ENCODE data around the gene FCHSD2.

The FCHSD2 gene

DNA sequence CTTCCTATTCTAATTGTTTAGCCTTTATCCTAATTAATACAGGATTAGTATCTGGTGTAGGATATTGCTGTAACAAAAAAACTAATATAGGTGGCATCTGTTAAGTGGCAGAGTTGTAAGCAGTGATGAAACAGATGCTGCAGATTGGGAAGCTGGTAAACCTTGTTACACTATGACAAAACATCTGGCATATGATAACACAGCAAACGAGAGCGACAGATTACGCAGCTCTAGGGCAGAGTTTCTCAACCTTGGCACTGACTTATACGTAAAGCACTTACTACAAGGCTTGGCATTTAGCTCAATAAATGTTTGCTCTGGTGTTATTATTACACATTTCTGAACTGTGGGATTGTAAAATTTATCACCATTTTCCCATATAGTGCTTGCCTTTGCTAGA is 190.9 kb downstream of the FCHSD2 start:
- H3K27ac ChIP-seq (ENCODE audit: extremely low read depth, low read depth, low read length), result no peak overlapping the region
- H3K4me3 ChIP-seq (ENCODE audit: low read depth, low read length), result no peak overlapping the region
- H3K4me1 ChIP-seq (ENCODE audit: control insufficient read depth, insufficient read depth, low read length), result no peaks in the 10 kb centered on the region
- ChIA-PET POLR2A (no interaction called here), CTCF (no interaction called here)
- TF ChIP-seq ZNF530 (tag by site-specific recombination; IDR thresholded peaks at IDR 0.05; ENCODE audit: low read depth), result no peak
- TF ChIP-seq SCRT1 (tag by site-specific recombination; IDR thresholded peaks at IDR 0.05; ENCODE audit: borderline replicate concordance), result no peak
- no peak for TF ChIP-seq FEZF1 (tag by site-specific recombination; IDR thresholded peaks at IDR 0.05)
- TF ChIP-seq ZNF221 (tag by site-specific recombination; IDR thresholded peaks at IDR 0.05; ENCODE audit: borderline replicate concordance), result no peak
- H3K9me3 ChIP-seq (ENCODE audit: control insufficient read depth, insufficient read depth, low read depth, low read length), result no peaks in the 10 kb centered on the region
- H3K36me3 ChIP-seq (ENCODE audit: control insufficient read depth in 2 of 2, insufficient read depth in 1 of 2, low read length in 2 of 2), result no peaks in the 10 kb centered on the region

DNA sequence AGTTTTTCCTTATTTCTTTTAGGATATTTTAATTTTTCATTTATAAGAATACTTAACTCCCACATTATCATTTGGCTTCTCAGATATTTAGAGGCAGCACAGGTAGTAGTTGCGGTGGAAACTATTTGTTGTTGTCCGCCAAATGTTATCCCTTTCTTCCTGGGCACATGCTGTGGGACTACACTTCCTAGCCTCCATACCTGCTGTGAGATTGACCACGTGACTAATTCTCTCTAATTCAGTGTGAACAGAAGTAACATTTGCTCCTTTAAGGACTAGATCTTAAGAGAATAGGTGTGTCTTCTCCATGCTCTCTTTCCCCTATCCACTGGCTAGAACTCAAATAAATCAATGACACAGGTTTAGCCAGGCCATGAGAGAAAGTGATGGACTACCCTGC is 191.4 kb downstream of the FCHSD2 start:
- Histone ChIP-seq H3K27ac (ENCODE audit: extremely low read depth, low read depth, low read length) (no peak overlapping the region), H3K4me3 (ENCODE audit: low read depth, low read length) (no peak overlapping the region), H3K9me3 (ENCODE audit: control insufficient read depth, insufficient read depth, low read depth, low read length) (no peaks in the 10 kb centered on the region), H3K4me1 (ENCODE audit: control insufficient read depth, insufficient read depth, low read length) (no peaks in the 10 kb centered on the region), H3K36me3 (ENCODE audit: control insufficient read depth in 2 of 2, insufficient read depth in 1 of 2, low read length in 2 of 2) (no peaks in the 10 kb centered on the region)
- TF ChIP-seq ZFP37 (tag by site-specific recombination; IDR thresholded peaks at IDR 0.05) (no peak), ZNF544 (tag by site-specific recombination; IDR thresholded peaks at IDR 0.05) (no peak), ZNF341 (tag by site-specific recombination; IDR thresholded peaks at IDR 0.05; ENCODE audit: low read depth) (no peak), ZBTB20 (tag by site-specific recombination; IDR thresholded peaks at IDR 0.05) (no peak), ZFP3 (tag by site-specific recombination; IDR thresholded peaks at IDR 0.05; ENCODE audit: low read depth) (no peak), ZNF776 (tag by site-specific recombination; IDR thresholded peaks at IDR 0.05; ENCODE audit: borderline replicate concordance) (no peak), ZNF777 (tag by site-specific recombination; IDR thresholded peaks at IDR 0.05; ENCODE audit: borderline replicate concordance) (no peak), KLF8 (tag by site-specific recombination; IDR thresholded peaks at IDR 0.05) (no peak), ZNF37A (tag by site-specific recombination; IDR thresholded peaks at IDR 0.05) (no peak), ZNF658 (tag by site-specific recombination; IDR thresholded peaks at IDR 0.05) (no peak), YY1 (tag by site-specific recombination; IDR thresholded peaks at IDR 0.05) (no peak), SCRT1 (tag by site-specific recombination; IDR thresholded peaks at IDR 0.05; ENCODE audit: borderline replicate concordance) (no peak), ZNF121 (tag by site-specific recombination; IDR thresholded peaks at IDR 0.05) (no peak)
- TF ChIP-seq, protein P1, sequence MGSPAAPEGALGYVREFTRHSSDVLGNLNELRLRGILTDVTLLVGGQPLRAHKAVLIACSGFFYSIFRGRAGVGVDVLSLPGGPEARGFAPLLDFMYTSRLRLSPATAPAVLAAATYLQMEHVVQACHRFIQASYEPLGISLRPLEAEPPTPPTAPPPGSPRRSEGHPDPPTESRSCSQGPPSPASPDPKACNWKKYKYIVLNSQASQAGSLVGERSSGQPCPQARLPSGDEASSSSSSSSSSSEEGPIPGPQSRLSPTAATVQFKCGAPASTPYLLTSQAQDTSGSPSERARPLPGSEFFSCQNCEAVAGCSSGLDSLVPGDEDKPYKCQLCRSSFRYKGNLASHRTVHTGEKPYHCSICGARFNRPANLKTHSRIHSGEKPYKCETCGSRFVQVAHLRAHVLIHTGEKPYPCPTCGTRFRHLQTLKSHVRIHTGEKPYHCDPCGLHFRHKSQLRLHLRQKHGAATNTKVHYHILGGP (tag by site-specific recombination; IDR thresholded peaks at IDR 0.05), result no peak
- TF ChIP-seq, protein P2, sequence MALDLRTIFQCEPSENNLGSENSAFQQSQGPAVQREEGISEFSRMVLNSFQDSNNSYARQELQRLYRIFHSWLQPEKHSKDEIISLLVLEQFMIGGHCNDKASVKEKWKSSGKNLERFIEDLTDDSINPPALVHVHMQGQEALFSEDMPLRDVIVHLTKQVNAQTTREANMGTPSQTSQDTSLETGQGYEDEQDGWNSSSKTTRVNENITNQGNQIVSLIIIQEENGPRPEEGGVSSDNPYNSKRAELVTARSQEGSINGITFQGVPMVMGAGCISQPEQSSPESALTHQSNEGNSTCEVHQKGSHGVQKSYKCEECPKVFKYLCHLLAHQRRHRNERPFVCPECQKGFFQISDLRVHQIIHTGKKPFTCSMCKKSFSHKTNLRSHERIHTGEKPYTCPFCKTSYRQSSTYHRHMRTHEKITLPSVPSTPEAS (tag by site-specific recombination; IDR thresholded peaks at IDR 0.05), result no peak
- ChIA-PET POLR2A (no interaction called here), CTCF (no interaction called here)

DNA sequence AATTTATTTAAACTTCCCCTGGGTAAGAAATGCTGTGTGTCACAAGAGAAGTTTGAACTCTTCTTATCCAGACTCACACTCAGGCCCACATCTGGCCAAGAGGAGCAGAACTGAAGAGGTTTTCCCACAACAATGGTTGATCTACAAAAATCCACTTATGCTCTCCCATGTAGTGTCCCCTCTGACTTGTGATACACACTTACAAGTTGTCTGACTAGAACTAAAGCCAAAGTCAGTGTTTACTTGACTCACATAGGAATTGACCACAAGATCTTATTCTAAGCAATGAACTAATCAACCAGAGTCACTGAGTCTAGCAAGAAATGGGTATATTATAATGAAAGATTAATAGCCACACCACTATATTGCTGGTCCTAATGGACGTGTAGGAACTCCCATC is 194.9 kb downstream of the FCHSD2 start:
- CTCF ChIA-PET, result no interaction called here
- Histone ChIP-seq H3K4me3 (ENCODE audit: low read depth, low read length) (no peak overlapping the region), H3K4me1 (ENCODE audit: control insufficient read depth, insufficient read depth, low read length) (no peaks in the 10 kb centered on the region), H3K36me3 (ENCODE audit: control insufficient read depth in 2 of 2, insufficient read depth in 1 of 2, low read length in 2 of 2) (no peaks in the 10 kb centered on the region), H3K27ac (ENCODE audit: extremely low read depth, low read depth, low read length) (no peak overlapping the region), H3K9me3 (ENCODE audit: control insufficient read depth, insufficient read depth, low read depth, low read length) (no peaks in the 10 kb centered on the region)
- POLR2A ChIA-PET, result no interaction called here
- TF ChIP-seq ZNF423 (tag by site-specific recombination; IDR thresholded peaks at IDR 0.05) (no peak), ZNF157 (tag by site-specific recombination; IDR thresholded peaks at IDR 0.05) (no peak), ZNF23 (tag by site-specific recombination; IDR thresholded peaks at IDR 0.05; ENCODE audit: borderline replicate concordance) (no peak), ZNF76 (tag by site-specific recombination; IDR thresholded peaks at IDR 0.05; ENCODE audit: borderline replicate concordance, low read depth) (no peak), ZNF791 (tag by site-specific recombination; IDR thresholded peaks at IDR 0.05) (no peak), MYNN (tag by site-specific recombination; IDR thresholded peaks at IDR 0.05; ENCODE audit: borderline replicate concordance) (no peak), ZSCAN23 (tag by site-specific recombination; IDR thresholded peaks at IDR 0.05) (no peak), ZNF521 (tag by site-specific recombination; IDR thresholded peaks at IDR 0.05) (no peak), ZNF404 (tag by site-specific recombination; IDR thresholded peaks at IDR 0.05) (no peak), ZNF548 (tag by site-specific recombination; IDR thresholded peaks at IDR 0.05) (no peak), ZNF629 (tag by site-specific recombination; IDR thresholded peaks at IDR 0.05) (no peak), SETDB1 (IDR thresholded peaks at IDR 0.05; ENCODE audit: insufficient read length, low read length) (no peak)
- TF ChIP-seq, protein P3, sequence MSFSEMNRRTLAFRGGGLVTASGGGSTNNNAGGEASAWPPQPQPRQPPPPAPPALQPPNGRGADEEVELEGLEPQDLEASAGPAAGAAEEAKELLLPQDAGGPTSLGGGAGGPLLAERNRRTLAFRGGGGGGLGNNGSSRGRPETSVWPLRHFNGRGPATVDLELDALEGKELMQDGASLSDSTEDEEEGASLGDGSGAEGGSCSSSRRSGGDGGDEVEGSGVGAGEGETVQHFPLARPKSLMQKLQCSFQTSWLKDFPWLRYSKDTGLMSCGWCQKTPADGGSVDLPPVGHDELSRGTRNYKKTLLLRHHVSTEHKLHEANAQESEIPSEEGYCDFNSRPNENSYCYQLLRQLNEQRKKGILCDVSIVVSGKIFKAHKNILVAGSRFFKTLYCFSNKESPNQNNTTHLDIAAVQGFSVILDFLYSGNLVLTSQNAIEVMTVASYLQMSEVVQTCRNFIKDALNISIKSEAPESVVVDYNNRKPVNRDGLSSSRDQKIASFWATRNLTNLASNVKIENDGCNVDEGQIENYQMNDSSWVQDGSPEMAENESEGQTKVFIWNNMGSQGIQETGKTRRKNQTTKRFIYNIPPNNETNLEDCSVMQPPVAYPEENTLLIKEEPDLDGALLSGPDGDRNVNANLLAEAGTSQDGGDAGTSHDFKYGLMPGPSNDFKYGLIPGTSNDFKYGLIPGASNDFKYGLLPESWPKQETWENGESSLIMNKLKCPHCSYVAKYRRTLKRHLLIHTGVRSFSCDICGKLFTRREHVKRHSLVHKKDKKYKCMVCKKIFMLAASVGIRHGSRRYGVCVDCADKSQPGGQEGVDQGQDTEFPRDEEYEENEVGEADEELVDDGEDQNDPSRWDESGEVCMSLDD (tag by site-specific recombination; IDR thresholded peaks at IDR 0.05), result no peak

Measured in HEK293 (cell line).